NB4 (cell line): Measurements from ENCODE around the gene PRR9.

Experiments used
- DNase-seq: peaks from one replicate; pipeline ENCODE4 v3.0.0; 2010; ENCODE audit warnings: low read depth
- H3K4me3 ChIP-seq: one replicate; pipeline ENCODE4 v1.5.1; 2011; ENCODE audit warnings: mild to moderate bottlenecking, low read depth, low read length, moderate library complexity
- MAX ChIP-seq: IDR thresholded peaks from 2 replicates; pipeline ENCODE4 v1.6.1; 2011; ENCODE audit warnings: low read depth, low read length
- MYC ChIP-seq: IDR thresholded peaks from 2 replicates; pipeline ENCODE4 v1.6.1; 2011; ENCODE audit warnings: low read depth, low read length
- POLR2A ChIP-seq: IDR thresholded peaks from 2 replicates; pipeline ENCODE4 v1.6.1; 2011; ENCODE audit warnings: mild to moderate bottlenecking; ENCODE audit not compliant: insufficient read length; ENCODE audit errors: extremely low read depth
- TF ChIP-seq, protein P1 (sequence below): IDR thresholded peaks from one replicate; pipeline ENCODE4 v1.5.1; 2012; ENCODE audit warnings: low read depth, low read length

PRR9 gene

DNA sequence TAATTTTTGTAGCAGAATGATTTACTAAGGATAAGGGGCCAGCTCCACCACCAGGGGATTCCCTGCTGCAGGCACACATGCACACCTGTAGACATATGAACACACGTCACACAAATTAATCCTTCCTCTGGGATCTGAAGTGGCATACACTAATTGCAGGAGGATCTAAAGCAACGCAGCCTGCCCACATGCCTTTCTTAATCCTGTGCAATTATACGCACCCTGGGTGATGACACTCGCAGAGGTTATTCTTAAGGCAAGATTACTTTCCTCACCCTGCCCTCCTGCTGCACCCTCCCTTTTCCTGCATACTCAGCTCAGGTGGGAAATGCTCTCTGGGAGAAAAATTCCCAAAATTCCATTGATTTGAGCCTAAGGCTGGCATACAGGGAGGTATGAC is 34.6 kb downstream of the PRR9 start:
- H3K4me3 ChIP-seq: no peak overlapping the region
- TF ChIP-seq, protein P1, sequence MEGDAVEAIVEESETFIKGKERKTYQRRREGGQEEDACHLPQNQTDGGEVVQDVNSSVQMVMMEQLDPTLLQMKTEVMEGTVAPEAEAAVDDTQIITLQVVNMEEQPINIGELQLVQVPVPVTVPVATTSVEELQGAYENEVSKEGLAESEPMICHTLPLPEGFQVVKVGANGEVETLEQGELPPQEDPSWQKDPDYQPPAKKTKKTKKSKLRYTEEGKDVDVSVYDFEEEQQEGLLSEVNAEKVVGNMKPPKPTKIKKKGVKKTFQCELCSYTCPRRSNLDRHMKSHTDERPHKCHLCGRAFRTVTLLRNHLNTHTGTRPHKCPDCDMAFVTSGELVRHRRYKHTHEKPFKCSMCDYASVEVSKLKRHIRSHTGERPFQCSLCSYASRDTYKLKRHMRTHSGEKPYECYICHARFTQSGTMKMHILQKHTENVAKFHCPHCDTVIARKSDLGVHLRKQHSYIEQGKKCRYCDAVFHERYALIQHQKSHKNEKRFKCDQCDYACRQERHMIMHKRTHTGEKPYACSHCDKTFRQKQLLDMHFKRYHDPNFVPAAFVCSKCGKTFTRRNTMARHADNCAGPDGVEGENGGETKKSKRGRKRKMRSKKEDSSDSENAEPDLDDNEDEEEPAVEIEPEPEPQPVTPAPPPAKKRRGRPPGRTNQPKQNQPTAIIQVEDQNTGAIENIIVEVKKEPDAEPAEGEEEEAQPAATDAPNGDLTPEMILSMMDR: no peak
- TF ChIP-seq MAX (no peak), POLR2A (no peak), MYC (no peak)
- DNase-seq: no peak

DNA sequence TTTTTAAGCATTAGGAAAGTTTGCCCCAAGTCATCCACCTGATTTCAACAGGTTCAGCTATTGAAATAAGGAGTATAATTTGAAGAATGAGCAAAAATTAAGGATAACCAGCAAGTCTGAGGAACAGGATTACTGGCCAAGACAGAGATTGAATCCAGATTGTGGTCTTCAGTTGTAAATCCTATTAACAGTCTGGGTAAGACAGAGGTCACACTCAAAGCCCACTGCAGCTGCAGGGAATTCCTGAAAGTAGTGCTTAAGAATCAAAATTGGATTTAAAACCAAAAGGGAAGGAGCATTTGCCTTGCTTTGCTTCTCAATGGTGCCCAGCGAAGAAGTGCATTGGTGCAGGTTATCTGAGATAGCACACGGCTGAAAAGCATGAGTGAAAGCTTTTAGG is 35.7 kb downstream of the PRR9 start:
- no peak overlapping the region for H3K4me3 ChIP-seq
- DNase-seq: no peak
- TF ChIP-seq, protein P1: no peak
- TF ChIP-seq POLR2A (no peak), MAX (no peak), MYC (no peak)

DNA sequence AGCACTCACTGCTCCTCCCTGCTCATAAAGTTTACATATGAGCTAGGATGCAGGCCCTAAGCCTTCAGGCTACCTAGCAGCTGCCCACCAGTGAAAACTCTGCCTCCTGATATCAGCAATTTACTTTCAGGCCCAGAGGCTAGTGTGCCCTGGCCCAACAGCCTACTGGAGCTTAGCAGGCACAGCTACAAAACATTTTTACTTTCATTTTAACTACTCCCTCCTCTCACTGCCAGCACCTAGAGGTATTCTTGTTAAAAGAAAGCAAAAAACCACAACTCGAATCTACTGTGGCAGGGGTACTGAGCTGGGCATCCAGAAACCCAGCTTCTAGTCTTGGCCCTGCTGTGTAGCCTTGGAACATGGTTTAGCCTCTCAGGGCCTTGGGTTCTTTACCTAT is 36.3 kb downstream of the PRR9 start:
- H3K4me3 ChIP-seq: no peak overlapping the region
- TF ChIP-seq, protein P1: no peak
- no peak for TF ChIP-seq MAX
- TF ChIP-seq POLR2A: no peak
- TF ChIP-seq MYC: no peak
- no peak for DNase-seq

DNA sequence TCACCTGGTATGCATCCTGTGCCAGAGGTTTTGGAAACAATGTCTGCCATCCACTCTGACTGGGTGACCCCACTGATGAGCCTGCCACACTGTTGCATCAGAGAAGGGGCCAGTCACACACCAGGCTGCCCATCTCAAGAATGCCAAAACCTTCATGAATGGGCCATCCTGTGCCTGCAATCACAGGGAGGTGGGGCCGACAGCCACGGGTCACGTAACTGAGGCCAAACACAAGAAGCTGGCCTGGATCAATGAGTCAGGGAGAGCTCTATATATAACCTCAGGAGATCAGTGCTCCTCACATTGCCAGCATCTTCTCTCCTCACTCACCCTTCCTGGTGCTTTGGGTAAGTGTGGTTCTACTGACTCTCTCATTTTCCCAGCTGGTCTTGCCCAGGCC is 42.0 kb downstream of the PRR9 start, which contains the start of gene LORICRIN:
TSS of gene LORICRIN (plus strand) at position 301 of the 400 bp plus-strand sequence. CDS start 1,263 bp downstream, outside the sequence.
- H3K4me3 ChIP-seq: no peak within 1 kb of the TSS
- TF ChIP-seq, protein P1: no peak
- no peak for TF ChIP-seq POLR2A
- TF ChIP-seq MYC: no peak
- no peak for TF ChIP-seq MAX
- DNase-seq: no peak

DNA sequence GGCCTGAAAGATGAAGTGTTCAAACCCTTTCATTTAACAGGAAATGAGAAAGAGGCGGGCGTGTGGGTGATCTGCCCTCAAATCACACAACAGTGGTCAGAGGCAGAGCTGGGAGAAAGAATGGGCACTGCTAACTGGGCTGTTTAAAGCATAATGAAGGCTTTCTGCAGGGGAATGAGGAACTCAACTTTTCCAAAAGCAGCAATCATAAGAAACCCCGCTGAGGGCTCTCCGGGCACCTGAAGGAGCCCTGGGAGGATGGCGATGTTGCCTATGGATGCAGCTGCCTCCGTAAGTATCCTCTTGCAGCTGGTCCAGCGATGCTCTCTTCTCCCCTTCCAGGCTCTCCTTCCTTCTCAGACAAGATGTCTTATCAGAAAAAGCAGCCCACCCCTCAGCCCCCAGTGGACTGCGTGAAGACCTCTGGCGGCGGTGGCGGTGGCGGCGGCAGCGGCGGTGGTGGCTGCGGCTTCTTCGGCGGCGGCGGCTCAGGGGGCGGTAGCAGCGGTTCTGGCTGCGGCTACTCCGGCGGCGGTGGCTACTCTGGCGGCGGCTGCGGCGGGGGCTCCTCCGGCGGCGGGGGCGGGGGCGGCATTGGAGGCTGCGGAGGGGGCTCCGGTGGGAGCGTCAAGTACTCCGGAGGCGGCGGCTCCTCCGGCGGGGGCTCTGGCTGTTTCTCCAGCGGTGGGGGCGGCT is 43.3 kb downstream of the PRR9 start:
- no peak overlapping the region for H3K4me3 ChIP-seq
- TF ChIP-seq, protein P1: no peak
- TF ChIP-seq MAX (no peak), MYC (no peak), POLR2A (no peak)
- peak; percentile 34 for DNase-seq
